Fibroblast of peridontal ligament (primary cell): Measurements from ENCODE around the gene EFNA2.

Experiments used
- DNase-seq: peaks from one replicate; pipeline ENCODE4 v3.0.0-alpha.2; 2010; ENCODE audit errors: extremely low read depth

Gene EFNA2

DNA sequence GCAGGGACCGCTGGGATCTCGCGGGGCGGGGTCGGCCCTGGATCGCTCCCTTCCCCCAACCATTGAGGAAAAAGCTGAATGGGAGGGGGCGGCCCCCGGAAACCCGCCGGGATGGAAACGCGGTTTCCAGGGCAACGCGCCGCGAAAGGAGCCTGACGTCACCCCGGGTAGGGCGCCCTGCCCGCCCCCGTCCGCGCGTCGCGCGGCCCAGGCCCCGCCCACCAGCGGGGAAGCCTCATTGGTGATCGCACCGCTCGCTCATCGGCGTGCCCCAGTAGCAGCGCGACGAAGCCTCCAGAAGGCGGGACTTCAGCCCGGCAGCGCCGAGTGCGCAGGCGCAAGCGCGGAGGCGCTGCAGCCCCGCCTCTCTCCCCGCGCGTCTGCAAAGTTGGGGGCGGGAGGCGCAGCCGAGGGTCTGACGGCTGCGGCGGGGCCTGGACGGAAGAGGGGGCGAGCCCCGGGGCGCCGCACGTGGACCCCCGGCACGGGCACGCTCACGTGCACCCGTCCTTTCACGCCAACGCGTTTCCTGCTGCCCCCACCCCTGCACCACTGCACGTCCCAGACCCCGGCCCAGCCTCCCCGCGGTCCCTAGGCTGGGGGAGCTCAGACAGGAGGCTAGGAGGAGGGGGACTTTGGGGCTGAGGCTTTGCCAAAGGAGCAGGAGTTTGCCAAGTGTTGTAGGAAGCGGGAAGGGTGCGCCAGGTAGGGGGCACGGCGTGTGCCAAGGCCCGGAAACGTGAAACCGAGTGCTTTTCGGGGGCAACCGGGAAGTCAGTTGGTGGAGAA, 24.7 kb upstream of the EFNA2 start:
- peak; percentile 95 for DNase-seq

DNA sequence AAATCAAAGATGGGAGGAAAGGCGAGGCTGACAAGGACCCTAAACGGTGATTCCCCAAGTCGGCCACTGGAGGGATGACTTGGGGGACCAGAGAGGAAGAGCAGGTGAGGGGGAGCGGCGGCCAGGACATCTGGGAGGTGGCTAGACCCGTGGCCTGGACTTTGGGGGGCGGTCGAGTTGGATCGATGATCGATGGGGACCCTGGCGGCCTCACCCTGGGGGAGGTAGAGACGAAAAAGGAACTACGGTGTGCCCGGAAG, 24.2 kb upstream of the EFNA2 start:
- DNase-seq, result no peak

DNA sequence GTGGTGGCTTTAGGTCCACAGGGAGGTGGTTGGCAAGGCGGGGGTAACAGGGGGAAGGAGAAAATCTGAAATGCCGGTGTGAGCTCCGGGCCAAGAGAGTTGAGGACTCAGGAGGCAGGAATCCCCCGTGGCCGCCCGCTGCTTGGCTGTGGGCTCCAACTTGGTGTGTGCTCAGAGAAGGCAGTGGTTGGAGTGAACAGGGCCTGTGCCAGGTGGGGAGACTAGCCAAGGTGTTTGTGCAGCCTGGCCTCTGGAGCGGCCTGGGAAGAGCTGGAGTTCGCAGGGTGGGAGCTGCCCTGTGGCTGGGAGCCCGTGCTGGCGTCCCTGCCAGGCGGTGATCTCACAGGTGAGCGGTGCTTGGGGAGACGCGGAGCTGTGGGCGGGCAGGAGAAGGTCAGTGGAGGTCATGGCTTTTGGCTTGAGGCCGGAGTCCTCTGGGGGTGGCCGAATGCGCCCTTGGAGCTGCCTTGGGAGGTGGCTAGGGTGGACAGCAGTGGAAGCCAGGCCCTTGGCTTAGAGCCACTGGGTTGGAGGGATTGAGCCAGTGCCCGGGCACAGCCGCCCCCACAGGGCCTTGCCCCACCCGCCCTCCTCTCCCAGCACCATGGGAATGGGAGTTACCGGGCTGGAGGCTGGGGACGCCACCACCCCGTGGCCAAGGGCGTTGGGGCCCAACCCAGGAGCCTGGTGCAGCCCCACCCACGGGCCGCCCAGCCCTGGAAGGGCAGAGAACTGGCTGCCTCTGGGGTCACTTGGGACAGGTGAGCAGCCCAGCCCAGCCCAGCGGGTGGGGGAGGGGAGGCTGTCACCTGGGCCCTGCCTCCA, 23.7 kb upstream of the EFNA2 start:
- DNase-seq, result no peak

DNA sequence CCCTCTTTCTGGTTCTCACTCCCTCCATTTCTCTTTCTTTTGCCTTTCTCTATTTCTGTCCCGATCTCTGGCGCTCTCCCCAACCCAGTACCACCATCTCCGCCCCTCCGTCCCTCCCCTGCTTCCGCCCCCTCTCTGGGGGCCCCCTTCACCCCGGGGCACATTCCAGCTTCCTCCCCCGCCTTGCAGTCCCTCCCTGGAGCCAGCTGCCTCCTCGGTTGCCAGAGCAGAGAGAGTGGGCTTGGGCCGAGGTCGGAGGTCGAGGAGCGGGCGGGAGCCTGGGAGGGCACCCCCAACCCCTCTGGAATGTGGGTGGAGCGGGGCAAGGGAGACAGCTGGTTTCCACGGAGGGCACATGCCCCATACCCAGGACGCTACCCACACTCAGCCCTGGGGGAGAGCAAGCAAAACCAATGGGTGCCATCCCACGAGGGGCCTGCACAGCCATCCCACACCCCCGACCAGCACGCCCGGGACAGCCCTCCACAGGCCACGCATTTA, 23.0 kb upstream of the EFNA2 start:
- DNase-seq, result no peak

DNA sequence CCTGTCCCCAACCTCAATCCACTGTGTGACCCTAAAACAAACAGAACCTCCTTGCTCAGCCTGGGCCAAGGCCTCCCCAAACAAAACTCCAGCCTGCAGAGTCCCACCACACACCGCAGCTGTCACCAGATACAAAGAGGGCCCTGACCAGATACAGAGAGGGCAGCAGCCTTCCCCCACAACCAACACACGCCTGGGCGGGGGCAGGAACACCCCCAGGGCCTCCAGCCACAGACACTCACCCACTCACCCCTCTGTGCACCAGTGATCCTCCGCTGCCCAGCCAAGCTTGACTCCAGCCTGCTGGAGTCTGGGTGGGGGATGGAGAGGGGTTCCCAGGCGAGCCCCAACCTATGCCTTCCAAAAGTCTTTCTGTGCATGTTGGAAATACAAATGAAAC, 22.5 kb upstream of the EFNA2 start:
- no peak for DNase-seq

DNA sequence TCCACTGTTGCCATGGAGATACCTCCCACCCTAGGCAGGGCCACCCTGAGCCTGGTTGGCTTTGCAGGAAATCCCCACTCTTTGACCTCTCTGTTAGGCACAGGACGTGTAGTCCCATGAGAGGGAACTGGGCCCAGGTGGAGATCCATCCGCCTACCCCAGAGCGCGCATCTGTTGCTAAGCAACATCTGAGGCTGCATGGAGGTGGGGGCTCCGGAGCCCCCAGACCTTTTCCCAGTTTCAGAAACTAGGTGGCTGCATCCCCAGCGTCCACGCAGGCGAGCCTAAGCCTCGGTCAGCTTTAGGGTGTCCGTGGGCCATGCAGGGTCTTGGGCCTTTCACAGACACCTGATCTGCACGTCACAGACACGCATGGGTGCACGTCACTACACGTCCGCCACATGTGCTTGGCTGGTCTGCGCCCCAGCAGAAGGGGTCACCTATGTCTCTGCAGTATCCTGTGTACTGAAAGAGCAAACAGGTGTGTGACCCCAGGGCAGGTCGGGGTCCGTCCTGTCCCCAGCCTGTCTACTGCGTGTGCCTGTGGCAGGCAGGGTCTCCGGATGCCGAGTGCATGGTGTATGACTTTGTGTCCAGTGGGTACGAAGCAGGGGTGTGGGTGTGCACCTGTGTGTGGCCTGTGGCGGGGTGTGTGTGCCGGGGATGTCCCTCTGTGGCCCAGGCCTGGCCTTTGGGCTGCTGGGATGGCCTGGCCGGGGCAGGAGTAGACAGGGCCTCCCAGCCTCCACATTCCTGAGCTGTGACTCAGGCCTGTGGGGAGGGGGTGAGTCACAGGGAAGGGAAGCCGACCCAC, 20.7 kb upstream of the EFNA2 start:
- DNase-seq, result peak; percentile 75

DNA sequence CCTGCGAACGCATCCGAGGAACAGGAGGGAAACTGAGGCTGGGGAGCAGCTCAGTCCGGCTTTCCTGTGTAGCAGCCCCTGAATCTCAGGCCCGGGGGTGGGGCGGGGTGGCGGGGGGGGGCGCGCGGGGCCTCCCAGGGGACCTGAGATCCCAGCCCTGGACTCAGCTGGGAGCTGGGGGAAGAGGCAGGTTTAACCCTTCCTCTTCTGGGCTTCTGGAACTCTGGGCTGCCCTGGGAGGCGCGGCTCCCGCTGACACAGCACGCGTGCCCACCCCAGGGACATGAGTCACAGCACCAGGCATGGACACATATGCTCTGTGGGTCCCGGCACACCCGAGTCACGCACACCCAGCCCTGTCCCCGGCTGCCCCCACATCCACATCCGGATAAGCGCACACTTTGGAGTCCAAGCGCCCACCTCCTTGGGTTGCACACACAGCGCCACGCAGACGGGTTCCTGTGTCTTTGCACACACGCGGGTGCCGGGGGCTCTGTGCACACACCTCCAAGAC, 20.0 kb upstream of the EFNA2 start:
- peak; percentile 72 for DNase-seq

DNA sequence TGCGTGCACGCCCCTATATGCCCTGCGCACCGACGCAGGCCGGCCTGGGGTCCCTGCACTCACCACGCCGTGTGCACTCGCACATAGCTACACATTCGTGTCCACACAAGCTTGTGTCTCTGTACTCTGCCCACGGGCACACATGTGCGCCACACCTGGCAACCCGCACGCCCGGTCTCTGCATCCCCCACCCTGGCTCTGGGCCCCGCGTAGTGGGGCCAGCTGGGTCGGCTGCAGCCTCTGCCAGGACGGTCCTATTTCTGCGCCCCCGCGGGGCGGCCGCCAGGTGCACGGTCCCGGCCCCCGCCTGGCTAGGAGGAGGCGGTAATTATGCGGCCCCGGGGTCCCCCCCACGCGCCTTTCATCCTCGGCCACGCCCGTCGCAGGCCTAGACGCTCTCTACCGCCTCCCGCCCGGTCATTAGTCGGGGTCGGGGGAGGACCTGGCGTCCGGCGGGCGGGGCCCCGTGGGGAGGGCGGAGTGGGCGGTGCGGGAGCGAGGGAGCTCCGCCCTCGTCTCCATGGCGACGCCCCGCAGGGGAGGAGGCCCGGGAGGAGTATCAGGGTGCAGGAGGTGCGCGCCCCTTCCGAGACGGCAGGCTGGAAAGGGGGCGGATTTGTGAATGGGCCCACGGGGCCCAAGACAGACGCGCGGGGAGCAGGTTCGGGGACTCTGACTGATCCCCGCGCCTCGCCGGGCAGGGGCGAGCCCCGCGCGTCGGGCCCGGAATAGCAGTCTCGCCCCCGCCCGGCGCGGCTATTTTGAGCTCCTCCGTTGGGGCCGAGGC, 19.4 kb upstream of the EFNA2 start:
- DNase-seq, result peak; percentile 69

DNA sequence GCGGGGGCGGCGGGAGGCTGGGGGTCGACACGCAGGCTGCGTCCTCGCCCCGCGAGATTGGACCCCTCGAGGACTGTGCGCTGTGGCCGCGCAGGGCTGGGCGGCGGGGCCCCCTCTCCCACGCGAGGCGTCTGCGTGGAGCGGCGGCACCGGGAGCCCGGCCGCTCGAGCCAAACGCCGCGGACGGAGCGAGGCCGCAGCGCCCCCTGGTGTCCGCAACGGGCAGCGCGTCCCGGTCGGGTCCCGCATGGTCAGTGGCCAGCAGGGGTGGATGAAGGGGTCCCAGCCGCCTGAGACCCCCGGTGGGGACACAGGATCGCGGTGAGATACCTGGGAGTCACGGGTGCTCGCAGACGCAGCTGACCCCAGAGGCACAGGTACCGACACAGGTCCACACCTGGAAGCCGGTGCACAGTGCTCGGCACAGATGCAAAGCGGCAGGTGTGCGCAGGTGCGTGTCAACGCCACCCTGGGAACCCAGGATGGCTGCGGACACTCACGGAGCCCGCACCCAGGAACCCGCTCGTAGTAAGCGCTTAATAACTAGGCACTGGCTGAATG, 18.7 kb upstream of the EFNA2 start:
- DNase-seq, result peak; percentile 38

DNA sequence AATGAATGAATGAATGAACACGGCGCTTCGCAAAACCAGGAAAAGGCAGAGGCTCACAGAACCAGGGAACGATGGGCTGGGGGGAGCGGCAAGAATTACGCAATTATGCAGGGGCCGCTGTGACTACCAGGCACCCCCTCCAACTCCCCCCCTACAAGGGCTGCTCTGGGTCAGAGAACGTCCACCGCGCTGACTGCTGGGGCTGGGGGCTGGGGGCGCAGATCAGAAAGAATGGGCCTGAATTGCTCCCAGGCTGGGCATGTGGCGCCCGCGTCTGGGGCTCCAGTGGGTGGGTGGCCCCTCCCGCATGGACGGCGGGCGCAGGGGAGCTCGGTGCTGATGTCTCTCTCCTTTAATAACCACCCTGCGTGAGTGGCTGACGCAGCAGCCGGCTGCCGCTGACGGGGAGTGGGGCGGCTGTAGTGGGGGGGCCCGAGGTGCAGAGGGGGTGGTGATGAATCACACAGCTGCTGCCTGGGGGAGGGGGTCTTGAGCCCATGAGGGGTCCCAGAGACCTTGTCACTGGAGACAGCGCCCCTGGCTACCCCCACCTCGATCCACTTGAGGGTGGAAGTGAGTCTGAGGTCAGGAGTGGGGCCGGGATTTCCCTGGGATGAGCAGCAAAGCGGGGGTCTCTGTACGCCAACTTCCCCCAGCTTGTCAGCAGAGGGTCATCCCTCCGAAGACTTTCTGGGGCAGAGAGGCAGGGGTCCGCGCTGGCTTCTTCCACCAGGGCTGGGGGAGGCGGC, 18.0 kb upstream of the EFNA2 start:
- peak; percentile 31 for DNase-seq

DNA sequence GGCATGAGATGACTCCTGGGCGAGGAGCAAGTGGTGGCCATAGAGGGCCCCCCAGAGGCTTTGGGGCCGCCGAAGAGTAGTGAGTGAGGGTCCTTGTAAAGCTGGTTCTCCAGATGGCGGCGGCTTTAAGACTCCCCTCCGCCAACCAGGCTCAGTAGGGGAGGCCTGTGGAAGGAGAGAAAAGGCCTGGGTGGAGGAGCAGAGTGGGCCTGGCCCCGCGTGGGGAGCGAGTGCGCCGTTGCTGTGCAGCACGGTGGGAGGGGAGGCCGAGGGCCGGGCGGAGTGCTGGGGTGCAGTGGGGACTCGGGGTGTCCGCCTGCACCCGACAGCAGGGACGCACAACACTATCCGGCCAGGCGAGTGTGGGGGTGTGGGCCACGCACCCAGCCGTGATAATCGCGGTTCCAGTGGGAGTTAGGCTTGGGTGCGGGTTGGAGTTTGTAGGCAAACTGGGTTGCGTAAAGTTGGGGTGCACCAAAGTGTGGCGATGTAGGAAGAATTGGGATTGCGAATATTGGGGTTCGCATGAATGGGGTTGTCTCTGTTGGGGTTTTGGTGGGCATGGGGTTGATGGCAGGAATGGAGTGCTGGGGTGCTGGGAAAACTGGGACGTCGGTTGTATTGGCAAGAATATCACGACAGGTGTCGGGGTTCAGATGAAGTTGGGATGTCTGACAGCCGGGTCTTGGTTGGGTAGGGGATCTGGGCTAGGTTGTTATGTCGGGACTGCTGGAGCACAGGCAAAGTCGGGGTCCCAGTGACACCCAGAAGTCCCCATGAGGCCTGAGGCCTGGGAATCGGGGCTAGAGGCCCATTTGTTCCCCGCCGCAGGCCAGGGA, 17.2 kb upstream of the EFNA2 start:
- no peak for DNase-seq

DNA sequence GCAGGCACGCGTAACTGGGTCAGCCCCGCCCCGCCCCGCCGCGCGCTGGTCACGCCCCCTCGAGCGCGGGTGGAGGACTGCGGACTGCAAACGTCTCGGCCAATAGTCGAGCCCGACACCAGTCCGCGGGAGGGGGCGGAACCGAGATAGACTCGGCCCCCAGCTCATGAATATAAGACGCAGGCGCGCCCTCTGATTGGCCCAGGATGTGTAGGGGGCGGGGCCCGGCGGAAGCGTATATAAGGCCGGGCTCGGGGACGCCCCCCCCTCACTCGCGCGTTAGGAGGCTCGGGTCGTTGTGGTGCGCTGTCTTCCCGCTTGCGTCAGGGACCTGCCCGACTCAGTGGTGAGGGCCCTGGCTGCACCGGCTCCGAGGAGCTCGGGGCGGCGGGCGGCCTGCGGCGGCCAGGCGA, 16.6 kb upstream of the EFNA2 start, which contains the start of gene CIRBP:
Gene CIRBP (plus strand): TSS at position 268 of the 413 bp plus-strand sequence. CDS start 1,602 bp downstream, outside the sequence.
- DNase-seq, result peak; percentile 99

DNA sequence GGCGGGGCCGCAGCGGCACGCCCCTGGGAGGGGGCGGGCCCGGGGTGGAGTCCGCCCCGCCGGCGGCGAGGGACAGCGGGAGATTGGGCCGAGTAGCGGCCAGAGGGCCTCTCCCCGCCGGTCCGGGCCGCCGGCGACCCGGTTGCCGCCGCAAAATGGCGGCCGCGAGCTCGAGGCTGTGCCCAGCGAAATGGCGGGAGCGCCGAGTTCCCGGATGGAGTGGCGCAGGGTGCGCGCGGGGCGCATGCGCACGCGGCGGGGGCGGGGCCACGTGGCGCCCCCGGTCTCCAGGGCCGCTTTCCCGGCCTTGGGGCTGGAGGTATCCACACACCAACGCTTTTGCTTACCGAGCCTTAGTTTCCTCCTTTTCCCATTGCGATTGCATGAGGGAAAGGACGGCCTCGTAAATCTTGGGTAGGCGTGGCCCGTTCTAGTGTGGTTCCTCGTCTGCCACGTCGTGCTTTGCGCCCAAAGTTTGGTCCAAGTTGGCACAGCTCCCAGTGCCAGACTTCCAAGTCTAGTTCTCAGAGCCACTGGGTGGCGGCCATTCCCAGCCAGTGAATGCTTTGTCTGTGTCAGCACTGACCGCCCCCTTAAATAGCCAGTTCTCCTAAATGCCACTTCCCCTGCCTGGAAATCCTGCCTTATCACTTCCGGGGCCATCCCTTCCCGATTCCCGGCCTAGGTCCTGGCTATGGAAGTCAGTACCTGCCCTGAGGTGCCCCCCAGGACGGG, 16.0 kb upstream of the EFNA2 start:
- DNase-seq, result peak; percentile 93

DNA sequence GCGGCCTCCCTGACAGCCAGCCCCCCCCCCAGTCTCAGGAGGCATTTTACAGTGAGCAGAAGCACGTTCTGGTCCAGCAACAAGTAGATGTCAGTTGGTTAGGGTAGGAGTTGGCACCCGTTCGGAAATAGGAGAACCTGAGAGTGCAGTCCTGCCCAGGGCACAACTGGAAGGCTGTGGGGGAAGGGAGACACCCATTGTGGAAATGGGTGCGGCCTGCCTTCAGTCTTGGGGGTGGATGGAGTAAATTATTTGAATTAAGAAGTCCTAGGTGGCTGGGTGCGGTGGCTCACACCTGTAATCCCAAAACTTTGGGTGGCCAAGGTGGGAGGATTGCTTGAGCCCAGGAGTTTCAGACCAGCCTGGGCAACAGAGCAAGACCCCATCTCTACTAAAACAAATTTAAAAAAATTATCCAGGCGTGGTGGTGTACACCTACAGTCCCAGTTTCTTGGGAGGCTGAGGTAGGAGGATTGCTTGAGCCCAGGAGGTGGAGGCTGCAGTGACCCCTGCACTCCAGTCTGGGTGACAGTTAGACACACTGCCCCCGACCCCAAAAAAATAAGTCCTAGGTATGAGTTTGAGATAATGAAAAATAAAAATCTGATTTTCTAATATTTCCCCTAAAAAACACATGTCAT, 15.3 kb upstream of the EFNA2 start:
- no peak for DNase-seq

DNA sequence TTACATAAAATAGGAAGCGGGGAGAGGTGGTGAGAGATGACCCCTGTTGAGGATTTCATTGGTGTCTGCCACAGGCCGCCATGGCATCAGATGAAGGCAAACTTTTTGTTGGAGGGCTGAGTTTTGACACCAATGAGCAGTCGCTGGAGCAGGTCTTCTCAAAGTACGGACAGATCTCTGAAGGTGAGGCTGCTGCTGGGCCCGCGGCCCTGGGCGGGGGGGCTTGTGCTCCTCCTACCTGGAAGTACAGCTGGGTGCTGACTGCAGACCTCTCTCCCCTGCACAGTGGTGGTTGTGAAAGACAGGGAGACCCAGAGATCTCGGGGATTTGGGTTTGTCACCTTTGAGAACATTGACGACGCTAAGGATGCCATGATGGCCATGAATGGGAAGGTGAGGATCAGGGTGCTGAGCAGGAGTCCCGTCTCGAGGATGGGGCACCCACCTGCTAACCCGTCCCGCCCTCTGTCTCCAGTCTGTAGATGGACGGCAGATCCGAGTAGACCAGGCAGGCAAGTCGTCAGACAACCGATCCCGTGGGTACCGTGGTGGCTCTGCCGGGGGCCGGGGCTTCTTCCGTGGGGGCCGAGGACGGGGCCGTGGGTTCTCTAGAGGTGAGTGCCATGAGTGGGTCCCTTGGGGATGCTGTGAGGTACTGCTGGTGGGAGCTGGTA, 14.7 kb upstream of the EFNA2 start:
- DNase-seq, result no peak

DNA sequence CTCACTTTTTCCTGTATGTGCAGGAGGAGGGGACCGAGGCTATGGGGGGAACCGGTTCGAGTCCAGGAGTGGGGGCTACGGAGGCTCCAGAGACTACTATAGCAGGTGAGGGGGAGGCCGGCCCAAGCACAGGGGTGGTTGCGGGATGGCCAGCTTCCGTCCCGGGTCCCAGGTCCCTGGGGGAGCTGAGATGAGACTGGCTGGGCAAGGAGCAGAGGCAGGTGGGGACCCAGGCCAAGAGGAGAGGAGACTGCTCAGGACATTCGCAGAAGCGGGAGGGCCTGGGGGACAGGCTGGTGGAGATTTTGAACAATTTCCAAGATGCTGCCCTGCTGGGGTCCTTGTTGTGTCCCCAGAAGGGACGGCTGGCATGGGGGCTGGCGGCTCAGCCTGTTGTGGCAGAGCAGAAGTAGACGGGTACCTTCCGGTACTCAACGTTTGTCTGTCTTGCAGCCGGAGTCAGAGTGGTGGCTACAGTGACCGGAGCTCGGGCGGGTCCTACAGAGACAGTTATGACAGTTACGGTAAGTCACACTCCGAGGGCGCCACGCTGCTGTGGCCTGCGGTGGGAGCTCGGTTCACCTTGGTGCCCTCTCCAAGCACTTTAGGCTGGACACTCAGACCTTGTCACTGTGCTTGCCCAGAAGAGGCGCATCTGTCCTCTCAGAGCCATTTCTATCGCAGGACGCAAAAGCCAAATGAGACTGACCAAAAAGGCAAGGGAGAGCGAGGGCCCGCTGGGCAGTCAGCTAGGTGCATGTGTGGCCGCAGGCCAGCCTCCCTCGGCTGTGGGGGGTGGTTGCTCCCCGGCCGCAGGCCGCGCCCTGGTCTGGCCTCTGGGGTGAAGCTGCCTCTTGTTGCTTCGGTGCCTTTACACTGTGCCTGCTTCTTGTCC, 13.9 kb upstream of the EFNA2 start:
- DNase-seq, result no peak
